Keratinocyte (primary cell): ENCODE data around the gene ARL5A. TPM values are rescaled to one million over a fixed set of nuclear protein-coding genes. Genes with fewer than 3 reads are reported as not detected.

Experiments
- DNase-seq: peaks from one replicate; pipeline ENCODE4 v3.0.0-alpha.2; 2011; ENCODE audit warnings: low read depth, missing footprints, low spot score
- FAIRE-seq: peaks from 2 replicates; lab custom pipeline; 2011; peaks lifted over from hg19 to GRCh38; lab: Jason Lieb, UNC
- H2AFZ ChIP-seq: 2 replicates; pipeline ENCODE4 v1.6.0; 2012; ENCODE audit warnings: low read length, control low read depth, inconsistent platforms; ENCODE audit not compliant: control insufficient read depth
- H3K27ac ChIP-seq: 2 replicates; pipeline ENCODE4 v1.5.1; 2011; ENCODE audit warnings: low read length; ENCODE audit not compliant: control insufficient read depth, insufficient read depth
- H3K27me3 ChIP-seq: 3 replicates; pipeline ENCODE4 v1.6.0; 2011; ENCODE audit warnings: low read length; ENCODE audit not compliant: control insufficient read depth, insufficient read depth; ENCODE audit errors: extremely low read depth
- H3K36me3 ChIP-seq, 2 experiments: 2 replicates in 1 of 2; 3 replicates in 1 of 2; pipeline ENCODE4 v1.5.1; 2011; ENCODE audit warnings: low read length in 2 of 2, mild to moderate bottlenecking in 1 of 2; ENCODE audit not compliant: control insufficient read depth in 2 of 2, insufficient read depth in 2 of 2; ENCODE audit errors: extremely low read depth in 1 of 2
- H3K4me1 ChIP-seq: 3 replicates; pipeline ENCODE4 v1.5.1; 2011; ENCODE audit warnings: low read length; ENCODE audit not compliant: control insufficient read depth, insufficient read depth; ENCODE audit errors: extremely low read depth
- H3K4me2 ChIP-seq: 3 replicates; pipeline ENCODE4 v1.6.0; 2011; ENCODE audit warnings: low read depth, low read length; ENCODE audit not compliant: control insufficient read depth, insufficient read depth; ENCODE audit errors: extremely low read depth
- H3K4me3 ChIP-seq, 3 experiments: fragments of 200-600 bp in 1 of 3; sonication (generic) in 1 of 3; 2 replicates in 2 of 3; 3 replicates in 1 of 3; pipeline ENCODE4 v1.5.1; 2011 to 2016; ENCODE audit warnings: low read length in 3 of 3, mild to moderate bottlenecking in 3 of 3, control low read depth in 2 of 3, inconsistent platforms in 1 of 3, low read depth in 1 of 3, mixed read lengths in 1 of 3, mixed run types in 1 of 3, moderate library complexity in 1 of 3; ENCODE audit not compliant: control insufficient read depth in 2 of 3, insufficient read depth in 2 of 3; ENCODE audit errors: extremely low read depth in 1 of 3
- H3K79me2 ChIP-seq: 2 replicates; pipeline ENCODE4 v1.6.0; 2012; ENCODE audit warnings: low read length; ENCODE audit not compliant: control insufficient read depth, insufficient read depth
- H3K9ac ChIP-seq: 3 replicates; pipeline ENCODE4 v1.6.0; 2011; ENCODE audit warnings: low read length; ENCODE audit not compliant: control insufficient read depth, insufficient read depth; ENCODE audit errors: extremely low read depth
- H3K9me1 ChIP-seq: 3 replicates; pipeline ENCODE4 v1.6.0; 2011; ENCODE audit warnings: low read length; ENCODE audit not compliant: control insufficient read depth, insufficient read depth; ENCODE audit errors: extremely low read depth
- H3K9me3 ChIP-seq: 2 replicates; pipeline ENCODE4 v1.5.1; 2012; ENCODE audit warnings: low read depth, low read length; ENCODE audit not compliant: control insufficient read depth
- H4K20me1 ChIP-seq: 3 replicates; pipeline ENCODE4 v1.6.0; 2011; ENCODE audit warnings: low read length; ENCODE audit not compliant: control insufficient read depth, insufficient read depth; ENCODE audit errors: extremely low read depth
- CTCF ChIP-seq, 3 experiments: IDR thresholded peaks in 1 of 3; conservative IDR thresholded peaks in 1 of 3; optimal IDR thresholded peaks in 1 of 3; 2 replicates in 2 of 3; 3 replicates in 1 of 3; pipeline versions ENCODE3 to v1.5.1; 2011; ENCODE audit warnings: low read length in 3 of 3, mild to moderate bottlenecking in 3 of 3, moderate library complexity in 2 of 3, control low read depth in 1 of 3, inconsistent platforms in 1 of 3; ENCODE audit not compliant: insufficient read depth in 2 of 3; ENCODE audit errors: extremely low read depth in 1 of 3
- EZH2 ChIP-seq: IDR thresholded peaks from one replicate; pipeline ENCODE4 v1.6.1; 2012; ENCODE audit warnings: inconsistent platforms, mild to moderate bottlenecking, low read length, moderate library complexity
- dilution Hi-C: fragments of 300-500 bp; cut with MboI; formaldehyde crosslinking; loops from one replicate; pipeline ENCODE4 v1.7.0; 2020; ENCODE audit warnings: low sequenced_read_pairs; ENCODE audit not compliant: extremely low pct_ligation_motif_present
- polyA plus RNA-seq, 5 experiments: library from polyadenylated mRNA; depleted of rRNA in 3 of 5; stranded (reverse) in 3 of 5; stranded (forward) in 1 of 5; unstranded in 1 of 5; fragments of >200 nt; gene quantifications; 1 replicate in 1 of 5; 2 replicates in 3 of 5; 3 replicates in 1 of 5; pipeline versions ENCODE4 v1.2.1 to v1.2.3, GENCODE V29; 2011 to 2012; ENCODE audit warnings: missing spikeins in 2 of 5, low read depth in 1 of 5, low replicate concordance in 1 of 5

Gene ARL5A
- polyA plus RNA-seq, 1 donor (not counting 4 experiments of a cell fraction or from before 2014, with no cell fraction given): 25.5 TPM

GRCh38 chr2:151851761-151852160 is 23.5 kb upstream of the ARL5A start:
- Histone ChIP-seq H3K4me1 (no peaks in the 10 kb centered on the region), H3K9me3 (no peaks in the 10 kb centered on the region), H3K27me3 (no peaks in the 10 kb centered on the region), H3K4me3 (no peak overlapping the region), H2AFZ (no peak overlapping the region), H3K27ac (no peak overlapping the region), H3K79me2 (no peaks in the 10 kb centered on the region), H3K9me1 (no peaks in the 10 kb centered on the region), H3K36me3 (no peaks in the 10 kb centered on the region), H3K9ac (no peak overlapping the region), H3K4me2 (no peak overlapping the region), H4K20me1 (no peaks in the 10 kb centered on the region)
- no peak for TF ChIP-seq EZH2
- no peak for TF ChIP-seq CTCF (optimal IDR thresholded peaks at IDR 0.05 in 1 of 3, IDR thresholded peaks at IDR 0.05 in 1 of 3, conservative IDR thresholded peaks at IDR 0.05 in 1 of 3; ENCODE audit: extremely low read depth in 1 of 3, insufficient read depth in 2 of 3, low read length in 3 of 3)
- DNase-seq: no peak
- dilution Hi-C loops: no loop called here
- no peak for FAIRE-seq

DNA sequence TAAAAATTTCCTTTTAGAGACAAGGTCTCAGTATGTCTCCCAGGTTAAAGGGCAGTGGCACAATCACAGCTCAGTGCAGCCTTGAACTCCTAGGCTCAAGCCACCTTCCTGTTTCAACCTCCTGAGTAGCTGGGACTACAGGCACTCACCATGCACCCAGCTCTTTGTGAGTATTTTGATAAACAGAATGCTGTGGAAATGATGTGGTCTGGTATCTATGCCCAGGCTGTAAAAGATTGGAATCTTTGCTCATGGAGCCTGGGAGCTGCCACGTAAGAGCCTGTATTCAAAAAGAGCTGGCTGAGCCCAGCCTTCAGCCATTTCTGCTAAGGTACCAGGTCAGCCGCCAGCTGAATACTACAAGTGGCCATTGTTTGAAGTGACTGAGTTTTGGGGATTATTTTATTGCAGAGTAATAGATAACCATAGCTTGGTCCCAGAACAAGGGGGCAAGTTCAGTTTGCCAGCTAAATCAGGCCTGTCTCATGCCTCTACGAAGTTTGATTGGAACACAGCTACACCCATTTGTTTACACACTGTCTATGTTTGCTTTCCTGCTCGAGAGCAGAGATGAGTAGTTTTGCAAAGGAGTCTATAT is 21.3 kb upstream of the ARL5A start:
- Histone ChIP-seq H4K20me1 (no peaks in the 10 kb centered on the region), H3K27me3 (no peaks in the 10 kb centered on the region), H3K4me3 (no peak overlapping the region), H3K9me1 (no peaks in the 10 kb centered on the region), H3K4me2 (no peak overlapping the region), H2AFZ (no peak overlapping the region), H3K9me3 (no peaks in the 10 kb centered on the region), H3K27ac (no peak overlapping the region), H3K9ac (no peak overlapping the region), H3K4me1 (no peaks in the 10 kb centered on the region), H3K36me3 (no peaks in the 10 kb centered on the region), H3K79me2 (no peaks in the 10 kb centered on the region)
- no peak for DNase-seq
- dilution Hi-C loops: no loop called here
- FAIRE-seq: no peak
- no peak for TF ChIP-seq CTCF (optimal IDR thresholded peaks at IDR 0.05 in 1 of 3, IDR thresholded peaks at IDR 0.05 in 1 of 3, conservative IDR thresholded peaks at IDR 0.05 in 1 of 3; ENCODE audit: extremely low read depth in 1 of 3, insufficient read depth in 2 of 3, low read length in 3 of 3)
- TF ChIP-seq EZH2: no peak
